Hepatocyte (in vitro differentiated cells): ENCODE results near the gene MTERF4. TPM values are rescaled to one million over a fixed set of nuclear protein-coding genes. Genes with fewer than 3 reads are reported as not detected.

Experiments used
- DNase-seq: peaks from one replicate; pipeline ENCODE4 v3.0.0-alpha.2; 2016; ENCODE audit warnings: low spot score
- H2AFZ ChIP-seq: fragments of 200-600 bp; sonication (generic); 2 replicates; pipeline ENCODE4 v1.6.0; 2016; ENCODE audit warnings: antibody characterized with exemption, mild to moderate bottlenecking
- H3K27ac ChIP-seq: fragments of 200-600 bp; sonication (generic); 2 replicates; pipeline ENCODE4 v1.5.1; 2016; ENCODE audit warnings: mild to moderate bottlenecking
- H3K27me3 ChIP-seq: fragments of 200-600 bp; sonication (generic); 2 replicates; pipeline ENCODE4 v1.6.1; 2016
- H3K36me3 ChIP-seq: fragments of 200-600 bp; sonication (generic); replicated peaks from 2 replicates; pipeline ENCODE4 v1.5.1; 2016; ENCODE audit warnings: low read depth; ENCODE audit not compliant: insufficient read depth
- H3K4me1 ChIP-seq: fragments of 200-600 bp; sonication (generic); 2 replicates; pipeline ENCODE4 v1.5.1; 2016; ENCODE audit warnings: mild to moderate bottlenecking, moderate library complexity; ENCODE audit not compliant: insufficient read depth
- H3K4me2 ChIP-seq: fragments of 200-600 bp; sonication (generic); 2 replicates; pipeline ENCODE4 v1.6.0; 2016
- H3K4me3 ChIP-seq: fragments of 200-600 bp; sonication (generic); 2 replicates; pipeline ENCODE4 v1.5.1; 2016; ENCODE audit warnings: mild to moderate bottlenecking
- H3K79me2 ChIP-seq: fragments of 200-600 bp; sonication (generic); 2 replicates; pipeline ENCODE4 v1.6.0; 2017; ENCODE audit warnings: mild to moderate bottlenecking
- H3K9me2 ChIP-seq: fragments of 200-600 bp; sonication (generic); replicated peaks from 2 replicates; pipeline ENCODE4 v1.6.0; 2017; ENCODE audit warnings: mild to moderate bottlenecking; ENCODE audit not compliant: insufficient read depth
- H3K9me3 ChIP-seq: fragments of 200-600 bp; sonication (generic); 2 replicates; pipeline ENCODE4 v1.5.1; 2016; ENCODE audit warnings: low read depth, mild to moderate bottlenecking
- H4K20me1 ChIP-seq: fragments of 200-600 bp; sonication (generic); 2 replicates; pipeline ENCODE4 v1.6.0; 2016; ENCODE audit warnings: mild to moderate bottlenecking; ENCODE audit not compliant: insufficient read depth, poor library complexity, severe bottlenecking
- CTCF ChIP-seq: fragments of 200-600 bp; sonication (generic); IDR thresholded peaks from 2 replicates; pipeline ENCODE4 v1.5.1; 2016; ENCODE audit warnings: antibody characterized with exemption, mild to moderate bottlenecking; ENCODE audit not compliant: poor library complexity
- EZH2 ChIP-seq: fragments of 200-600 bp; sonication (generic); IDR thresholded peaks from 2 replicates; pipeline ENCODE4 v1.6.1; 2016; ENCODE audit warnings: antibody characterized with exemption, mild to moderate bottlenecking, borderline replicate concordance
- EZH2phosphoT487 ChIP-seq: fragments of 200-600 bp; sonication (generic); IDR thresholded peaks from one replicate; pipeline ENCODE4 v1.6.1; 2018; ENCODE audit warnings: antibody characterized with exemption, mild to moderate bottlenecking, low read depth, moderate library complexity; ENCODE audit not compliant: unreplicated experiment, severe bottlenecking
- WGBS: methylation state at CpG from one replicate; pipeline ENCODE4 v1.1.6; 2016; ENCODE audit warnings: low lambda C conversion rate; ENCODE audit errors: missing lambda C conversion rate; 5-methylcytosine and 5-hydroxymethylcytosine counted together
- polyA plus RNA-seq: library from polyadenylated mRNA; unstranded; fragments of >200 nt; fragmentation: Nextera tagmentation; extraction: Ambion mirVana; gene quantifications from 2 replicates; pipeline ENCODE4 v1.2.1, GENCODE V29; 2016
- total RNA-seq: library from RNA; depleted of rRNA; stranded (reverse); fragments of >200 nt; gene quantifications from 2 replicates; pipeline ENCODE4 v1.2.3, GENCODE V29; 2014

Gene MTERF4
- total and polyA plus RNA-seq, 2 experiments from 2014 or later: 20.3 to 39.4 TPM

GRCh38 chr2:241136191-241136590 lies 34.1 kb upstream of the MTERF4 start:
- Histone ChIP-seq H3K27me3 (no peaks in the 10 kb centered on the region), H2AFZ (no peak overlapping the region), H3K4me3 (no peak overlapping the region), H3K27ac (no peak overlapping the region), H3K9me2 (no peaks in the 10 kb centered on the region), H3K9me3 (no peaks in the 10 kb centered on the region), H4K20me1 (no peaks in the 10 kb centered on the region), H3K4me1 (no peaks in the 10 kb centered on the region), H3K4me2 (no peak overlapping the region), H3K79me2 (no peaks in the 10 kb centered on the region), H3K36me3 (no peaks in the 10 kb centered on the region)
- DNase-seq: no peak
- TF ChIP-seq EZH2phosphoT487 (no peak), EZH2 (no peak), CTCF (no peak)
- WGBS: 96% methylated on average over 8 of the region's 8 CpGs

GRCh38 chr2:241135737-241136136 lies 33.6 kb upstream of the MTERF4 start:
- no peak overlapping the region for H3K27ac ChIP-seq
- no peaks in the 10 kb centered on the region for H3K27me3 ChIP-seq
- H3K4me2 ChIP-seq: no peak overlapping the region
- H2AFZ ChIP-seq: no peak overlapping the region
- no peaks in the 10 kb centered on the region for H3K79me2 ChIP-seq
- DNase-seq: peak; percentile 33
- no peaks in the 10 kb centered on the region for H3K9me2 ChIP-seq
- no peaks in the 10 kb centered on the region for H3K36me3 ChIP-seq
- WGBS: 90% methylated on average over 9 of the region's 9 CpGs
- no peak for TF ChIP-seq CTCF
- TF ChIP-seq EZH2phosphoT487: no peak
- TF ChIP-seq EZH2: no peak
- no peaks in the 10 kb centered on the region for H3K9me3 ChIP-seq
- no peaks in the 10 kb centered on the region for H4K20me1 ChIP-seq
- H3K4me1 ChIP-seq: no peaks in the 10 kb centered on the region
- no peak overlapping the region for H3K4me3 ChIP-seq

GRCh38 chr2:241134711-241135110 lies 32.6 kb upstream of the MTERF4 start:
- no peak for TF ChIP-seq EZH2
- no peak for TF ChIP-seq EZH2phosphoT487
- no peak for TF ChIP-seq CTCF
- H3K4me2 ChIP-seq: no peak overlapping the region
- no peaks in the 10 kb centered on the region for H3K36me3 ChIP-seq
- H3K27ac ChIP-seq: no peak overlapping the region
- 95% methylated on average over 7 of the region's 7 CpGs for WGBS
- DNase-seq: no peak
- no peaks in the 10 kb centered on the region for H3K79me2 ChIP-seq
- H3K4me1 ChIP-seq: no peaks in the 10 kb centered on the region
- no peaks in the 10 kb centered on the region for H3K27me3 ChIP-seq
- H2AFZ ChIP-seq: no peak overlapping the region
- no peaks in the 10 kb centered on the region for H3K9me2 ChIP-seq
- H4K20me1 ChIP-seq: no peaks in the 10 kb centered on the region
- H3K4me3 ChIP-seq: no peak overlapping the region
- H3K9me3 ChIP-seq: no peaks in the 10 kb centered on the region

GRCh38 chr2:241133436-241133820 lies 31.3 kb upstream of the MTERF4 start:
- Histone ChIP-seq H3K9me2 (no peaks in the 10 kb centered on the region), H3K4me2 (no peak overlapping the region), H3K9me3 (no peaks in the 10 kb centered on the region), H3K27me3 (no peaks in the 10 kb centered on the region), H3K4me1 (no peaks in the 10 kb centered on the region), H3K4me3 (no peak overlapping the region), H3K79me2 (no peaks in the 10 kb centered on the region), H3K36me3 (no peaks in the 10 kb centered on the region), H4K20me1 (no peaks in the 10 kb centered on the region), H2AFZ (no peak overlapping the region), H3K27ac (no peak overlapping the region)
- TF ChIP-seq EZH2: no peak
- TF ChIP-seq EZH2phosphoT487: no peak
- no peak for TF ChIP-seq CTCF
- 94% methylated on average over 10 of the region's 10 CpGs for WGBS
- no peak for DNase-seq
